ENCODE measurements around the gene PI4K2A.

Gene PI4K2A

GRCh38 chr10:97640174-97640867, at the start of gene PI4K2A:
Gene PI4K2A (plus strand): TSS chr10:97640671. CDS start chr10:97640743, 72 bp downstream.
- DNase-seq (ENCODE audit: low spot score): peak; percentile 99

GRCh38 chr10:97590748-97591495, 49.5 kb upstream of the PI4K2A start:
- DNase-seq (ENCODE audit: low spot score): no peak

- DNase-seq (ENCODE audit: low spot score): no peak
Observed at GRCh38 chr10:97593421-97593820, 47.0 kb upstream of the PI4K2A start.

- no peak for DNase-seq (ENCODE audit: low spot score)
Observed at GRCh38 chr10:97596101-97597082, 44.1 kb upstream of the PI4K2A start.

GRCh38 chr10:97597778-97598177, 42.7 kb upstream of the PI4K2A start:
- no peak for DNase-seq (ENCODE audit: low spot score)

GRCh38 chr10:97598407-97599271, 41.8 kb upstream of the PI4K2A start:
- no peak for DNase-seq (ENCODE audit: low spot score)

GRCh38 chr10:97599272-97599619, 41.2 kb upstream of the PI4K2A start:
- DNase-seq (ENCODE audit: low spot score): no peak

GRCh38 chr10:97600616-97601015, 39.9 kb upstream of the PI4K2A start:
- no peak for DNase-seq (ENCODE audit: low spot score)

- no peak for DNase-seq (ENCODE audit: low spot score)
Observed at GRCh38 chr10:97601268-97602215, 38.9 kb upstream of the PI4K2A start.

- no peak for DNase-seq (ENCODE audit: low spot score)
Observed at GRCh38 chr10:97607095-97607636, 33.3 kb upstream of the PI4K2A start.

GRCh38 chr10:97608991-97609561, 31.4 kb upstream of the PI4K2A start:
- DNase-seq (ENCODE audit: low spot score): no peak

GRCh38 chr10:97611473-97611872, 29.0 kb upstream of the PI4K2A start:
- no peak for DNase-seq (ENCODE audit: low spot score)

- no peak for DNase-seq (ENCODE audit: low spot score)
Observed at GRCh38 chr10:97612386-97612785, 28.1 kb upstream of the PI4K2A start.

- no peak for DNase-seq (ENCODE audit: low spot score)
Observed at GRCh38 chr10:97618285-97618684, 22.2 kb upstream of the PI4K2A start.

- no peak for DNase-seq (ENCODE audit: low spot score)
Observed at GRCh38 chr10:97618733-97619132, 21.7 kb upstream of the PI4K2A start.

- DNase-seq (ENCODE audit: low spot score): no peak
Observed at GRCh38 chr10:97623277-97623676, 17.2 kb upstream of the PI4K2A start.

GRCh38 chr10:97627731-97628130, 12.7 kb upstream of the PI4K2A start:
- no peak for DNase-seq (ENCODE audit: low spot score)

- no peak for DNase-seq (ENCODE audit: low spot score)
Observed at GRCh38 chr10:97628228-97628627, 12.2 kb upstream of the PI4K2A start.

GRCh38 chr10:97629289-97629688, 11.2 kb upstream of the PI4K2A start:
- no peak for DNase-seq (ENCODE audit: low spot score)

- DNase-seq (ENCODE audit: low spot score): no peak
Observed at GRCh38 chr10:97631098-97631497, 9.4 kb upstream of the PI4K2A start.
